Esophagus muscularis mucosa (tissue), 4 donors: Measurements from ENCODE around the gene EFNB1.

Experiments
- CTCF ChIP-seq, 3 experiments: fragments of 200-600 bp in 2 of 3; fragments of 450-650 bp in 1 of 3; sonication (generic) in 2 of 3; IDR thresholded peaks; one replicate each; pipeline ENCODE4 v1.5.1; 2017 to 2019; ENCODE audit warnings: antibody characterized with exemption in 3 of 3, mild to moderate bottlenecking in 2 of 3, moderate library complexity in 1 of 3
- EP300 ChIP-seq: sonication (generic); formaldehyde crosslinking; IDR thresholded peaks from one replicate; pipeline ENCODE4 v1.6.1; 2017; ENCODE audit warnings: antibody characterized with exemption
- POLR2AphosphoS5 ChIP-seq, 2 donors: sonication (generic); formaldehyde crosslinking; IDR thresholded peaks; one replicate each; pipeline ENCODE4 v1.6.1; 2017; ENCODE audit warnings: antibody characterized with exemption in 2 of 2

DNA sequence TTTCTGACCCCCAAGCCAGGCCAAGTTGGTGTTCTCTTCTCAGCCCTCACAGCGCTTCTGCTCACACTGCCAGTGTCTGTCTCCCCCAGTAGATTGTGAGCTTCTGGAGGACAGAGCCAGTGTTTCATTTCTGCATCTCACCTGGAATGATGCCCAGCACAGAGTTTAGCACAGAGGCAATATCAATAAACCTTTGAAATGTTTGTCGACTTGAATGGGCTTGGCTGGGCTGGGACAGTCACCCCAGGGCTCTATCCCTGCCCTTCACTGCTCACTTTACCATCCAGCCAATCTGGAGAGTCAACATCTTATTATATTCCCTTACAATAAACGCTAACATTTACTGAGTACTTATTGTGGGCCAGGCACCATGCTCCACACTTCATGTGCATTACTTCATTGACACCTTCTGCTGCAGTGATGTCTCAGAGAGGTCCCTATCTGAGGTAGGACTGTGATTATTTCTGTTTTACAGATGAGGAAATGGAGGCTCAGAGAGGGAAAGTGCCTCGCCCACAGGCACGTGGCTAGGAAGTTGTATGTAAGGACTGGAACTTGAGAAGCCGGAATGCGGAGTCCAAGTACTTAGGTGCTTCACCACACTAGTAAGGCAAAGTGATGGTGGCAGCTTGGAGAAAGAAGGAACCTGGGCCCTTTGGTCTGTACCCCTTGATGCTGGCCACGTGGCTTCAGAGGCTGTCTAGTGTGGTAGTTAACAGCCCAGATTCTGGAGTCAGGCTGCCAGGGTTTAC is 19.5 kb downstream of the EFNB1 start:
- TF ChIP-seq CTCF (IDR thresholded peaks at IDR 0.05) = no peak
- TF ChIP-seq POLR2AphosphoS5 (IDR thresholded peaks at IDR 0.05) = no peak
- TF ChIP-seq EP300 = no peak
